Neural crest cell (in vitro differentiated cells): ENCODE results near the gene UBE2O. TPM values are rescaled to one million over a fixed set of nuclear protein-coding genes. Genes with fewer than 3 reads are reported as not detected.

Experiments
- DNase-seq: peaks from one replicate; pipeline ENCODE4 v3.0.0; 2021; ENCODE audit warnings: low read depth, mixed read lengths, low spot score
- H3K27ac Mint-ChIP-seq: one replicate; pipeline ENCODE4 v1.8.0; 2021; ENCODE audit warnings: mild to moderate bottlenecking, mixed read lengths; ENCODE audit not compliant: unreplicated experiment
- H3K27me3 Mint-ChIP-seq: 2 replicates; pipeline ENCODE4 v1.8.0; 2021; ENCODE audit warnings: low read depth, mild to moderate bottlenecking, mixed read lengths
- H3K36me3 Mint-ChIP-seq: 2 replicates; pipeline ENCODE4 v1.8.0; 2021; ENCODE audit warnings: low read depth, mild to moderate bottlenecking, mixed read lengths
- H3K4me1 Mint-ChIP-seq: 2 replicates; pipeline ENCODE4 v1.8.0; 2021; ENCODE audit warnings: mixed read lengths
- H3K4me3 Mint-ChIP-seq: one replicate; pipeline ENCODE4 v1.8.0; 2021; ENCODE audit warnings: mild to moderate bottlenecking, mixed read lengths
- H3K9me3 Mint-ChIP-seq: 2 replicates; pipeline ENCODE4 v1.8.0; 2021; ENCODE audit warnings: mixed read lengths
- total RNA-seq: library from RNA; stranded (reverse); gene quantifications from 2 replicates; pipeline ENCODE4 v1.2.1, GENCODE V29; 2021
- TF ChIP-seq, protein P1 (sequence below): fragments of 200-600 bp; sonication (generic); conservative IDR thresholded peaks from 2 replicates; pipeline ENCODE4 v1.5.0; 2021; ENCODE audit warnings: antibody characterized with exemption, mild to moderate bottlenecking

The UBE2O gene
- total RNA-seq, 1 donor from 2014 or later = 71.4 TPM

- Mint-ChIP-seq H3K27ac (no peak overlapping the region), H3K27me3 (no peaks in the 10 kb centered on the region), H3K36me3 (peaks cover 10% of the 10 kb centered on the region), H3K4me3 (no peak overlapping the region), H3K4me1 (peaks cover 16% of the 10 kb centered on the region), H3K9me3 (no peaks in the 10 kb centered on the region)
- TF ChIP-seq, protein P1, sequence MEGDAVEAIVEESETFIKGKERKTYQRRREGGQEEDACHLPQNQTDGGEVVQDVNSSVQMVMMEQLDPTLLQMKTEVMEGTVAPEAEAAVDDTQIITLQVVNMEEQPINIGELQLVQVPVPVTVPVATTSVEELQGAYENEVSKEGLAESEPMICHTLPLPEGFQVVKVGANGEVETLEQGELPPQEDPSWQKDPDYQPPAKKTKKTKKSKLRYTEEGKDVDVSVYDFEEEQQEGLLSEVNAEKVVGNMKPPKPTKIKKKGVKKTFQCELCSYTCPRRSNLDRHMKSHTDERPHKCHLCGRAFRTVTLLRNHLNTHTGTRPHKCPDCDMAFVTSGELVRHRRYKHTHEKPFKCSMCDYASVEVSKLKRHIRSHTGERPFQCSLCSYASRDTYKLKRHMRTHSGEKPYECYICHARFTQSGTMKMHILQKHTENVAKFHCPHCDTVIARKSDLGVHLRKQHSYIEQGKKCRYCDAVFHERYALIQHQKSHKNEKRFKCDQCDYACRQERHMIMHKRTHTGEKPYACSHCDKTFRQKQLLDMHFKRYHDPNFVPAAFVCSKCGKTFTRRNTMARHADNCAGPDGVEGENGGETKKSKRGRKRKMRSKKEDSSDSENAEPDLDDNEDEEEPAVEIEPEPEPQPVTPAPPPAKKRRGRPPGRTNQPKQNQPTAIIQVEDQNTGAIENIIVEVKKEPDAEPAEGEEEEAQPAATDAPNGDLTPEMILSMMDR = no peak
- no peak for DNase-seq
Observed at GRCh38 chr17:76394166-76394565, 58.8 kb downstream of the UBE2O start.

DNA sequence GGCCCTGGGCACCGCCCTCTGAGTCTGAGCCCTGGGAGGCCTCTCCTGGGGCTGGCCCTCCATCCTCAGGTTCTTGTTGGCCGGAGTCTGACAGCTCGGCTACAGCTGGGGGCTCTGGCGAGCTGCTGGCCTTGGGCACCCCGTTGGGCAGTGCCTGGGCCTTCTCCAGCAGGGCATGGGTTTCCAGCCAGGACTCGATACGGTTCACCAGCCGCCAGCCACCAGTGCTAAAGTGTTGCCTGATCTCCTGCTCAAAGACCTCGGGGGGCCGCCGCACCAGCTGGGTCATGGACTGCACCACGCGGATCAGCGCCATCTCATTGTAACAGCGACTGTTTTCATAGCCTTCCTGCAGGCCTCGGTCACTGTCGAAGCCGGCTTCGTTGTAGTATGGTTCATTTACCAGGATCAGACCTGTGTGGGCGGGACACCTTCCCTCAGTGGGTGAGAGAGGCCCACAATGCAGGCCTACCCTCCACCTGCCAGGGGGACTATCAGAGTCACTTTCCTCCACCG lies 61.7 kb downstream of the UBE2O start:
- peak overlapping the region; percentile 50 for H3K27ac Mint-ChIP-seq
- H3K9me3 Mint-ChIP-seq = no peaks in the 10 kb centered on the region
- no peak for DNase-seq
- H3K4me1 Mint-ChIP-seq = peaks cover 20% of the 10 kb centered on the region
- H3K27me3 Mint-ChIP-seq = peaks cover 10% of the 10 kb centered on the region
- TF ChIP-seq, protein P1 = no peak
- peak overlapping the region; percentile 34 for H3K4me3 Mint-ChIP-seq
- peaks cover 6% of the 10 kb centered on the region for H3K36me3 Mint-ChIP-seq

DNA sequence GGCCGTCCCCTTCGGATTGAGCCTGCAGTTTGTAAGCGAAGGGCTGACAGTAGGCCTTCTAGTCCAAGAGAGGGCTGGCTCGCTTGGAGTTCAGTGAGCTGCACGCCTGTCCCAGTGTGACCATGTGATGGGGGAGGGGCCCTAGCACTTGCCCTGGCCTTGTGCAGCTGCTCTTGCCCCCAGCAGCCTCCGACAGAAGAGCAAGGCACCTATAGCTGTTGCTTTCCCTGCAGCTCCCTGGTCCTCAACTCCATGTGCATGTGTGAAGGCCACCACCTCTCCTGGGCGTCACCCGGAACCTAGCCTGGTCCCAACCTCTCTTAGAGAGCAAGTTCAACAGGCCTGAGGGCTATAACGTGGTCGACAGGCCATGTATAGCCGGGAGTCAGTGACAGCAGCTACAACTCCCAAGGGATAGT lies 62.9 kb downstream of the UBE2O start:
- TF ChIP-seq, protein P1 = no peak
- Mint-ChIP-seq H3K36me3 (peaks cover 6% of the 10 kb centered on the region), H3K27me3 (peaks cover 18% of the 10 kb centered on the region), H3K4me3 (peak overlapping the region; percentile 35), H3K4me1 (peaks cover 23% of the 10 kb centered on the region), H3K9me3 (no peaks in the 10 kb centered on the region), H3K27ac (no peak overlapping the region)
- DNase-seq = no peak

DNA sequence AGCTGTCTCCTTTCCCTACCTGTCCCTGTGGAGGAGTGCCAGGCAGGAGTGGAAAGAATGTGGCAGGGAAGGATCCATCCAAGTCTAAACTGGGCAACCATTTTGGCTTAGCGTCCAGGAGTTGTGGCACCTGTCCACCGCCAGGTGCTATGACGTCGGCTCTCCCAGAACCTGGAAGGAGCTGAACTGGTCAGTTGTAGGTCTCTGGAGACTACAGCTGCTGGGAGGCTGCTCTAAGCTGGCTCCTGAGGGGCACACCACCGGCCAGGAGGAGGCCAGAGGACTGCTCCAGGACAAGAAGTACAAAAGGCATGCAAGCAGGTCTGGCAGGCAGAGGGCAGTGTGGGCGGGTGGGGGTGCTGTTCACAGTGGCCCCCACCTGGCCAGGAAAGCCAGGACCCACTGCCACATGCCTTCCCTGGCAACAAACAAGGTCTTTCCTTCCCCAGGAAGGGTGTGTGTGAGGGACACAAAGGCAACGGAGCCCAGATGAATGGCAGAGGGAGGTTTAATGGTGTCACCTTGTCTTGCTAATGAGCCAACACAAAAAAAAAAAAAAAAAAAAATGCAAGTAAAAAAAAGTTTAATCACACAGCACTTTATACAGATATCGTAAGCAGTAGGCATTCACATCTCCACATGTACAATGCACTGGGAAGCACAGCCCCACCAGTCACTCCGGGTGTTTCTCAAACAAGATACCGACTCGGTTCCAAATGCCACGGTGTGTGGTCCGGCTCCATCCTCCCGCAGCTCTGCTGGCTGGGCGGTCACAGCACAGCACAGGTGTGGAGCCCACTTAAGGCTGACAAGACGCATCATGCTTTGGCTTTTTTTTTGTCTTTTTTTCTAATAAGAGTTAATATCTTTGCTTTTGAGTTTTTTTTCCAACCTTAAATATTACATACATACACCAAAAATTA lies 63.7 kb downstream of the UBE2O start:
- Mint-ChIP-seq H3K27ac (peak overlapping the region; percentile 50), H3K27me3 (peaks cover 18% of the 10 kb centered on the region), H3K36me3 (peaks cover 6% of the 10 kb centered on the region), H3K4me3 (peak overlapping the region; percentile 35), H3K9me3 (no peaks in the 10 kb centered on the region), H3K4me1 (peaks cover 23% of the 10 kb centered on the region)
- TF ChIP-seq, protein P1 = no peak
- DNase-seq = no peak

- TF ChIP-seq, protein P1 = no peak
- H3K4me3 Mint-ChIP-seq = peak overlapping the region; percentile 85
- no peak overlapping the region for H3K27ac Mint-ChIP-seq
Observed at GRCh38 chr17:76386966-76387765, 65.8 kb downstream of the UBE2O start.

More at GRCh38 chr17:76386966-76387765, 65.8 kb downstream of the UBE2O start:
- Mint-ChIP-seq H3K4me1 (peaks cover 31% of the 10 kb centered on the region), H3K36me3 (peaks cover 3% of the 10 kb centered on the region), H3K9me3 (no peaks in the 10 kb centered on the region), H3K27me3 (peaks cover 25% of the 10 kb centered on the region)
- DNase-seq = no peak
